Measurements from ENCODE around the gene THAP2. TPM values are rescaled to one million over a fixed set of nuclear protein-coding genes. Genes with fewer than 3 reads are reported as not detected.

The THAP2 gene
- polyA plus RNA-seq, 1 experiment, result 1.1 TPM

DNA sequence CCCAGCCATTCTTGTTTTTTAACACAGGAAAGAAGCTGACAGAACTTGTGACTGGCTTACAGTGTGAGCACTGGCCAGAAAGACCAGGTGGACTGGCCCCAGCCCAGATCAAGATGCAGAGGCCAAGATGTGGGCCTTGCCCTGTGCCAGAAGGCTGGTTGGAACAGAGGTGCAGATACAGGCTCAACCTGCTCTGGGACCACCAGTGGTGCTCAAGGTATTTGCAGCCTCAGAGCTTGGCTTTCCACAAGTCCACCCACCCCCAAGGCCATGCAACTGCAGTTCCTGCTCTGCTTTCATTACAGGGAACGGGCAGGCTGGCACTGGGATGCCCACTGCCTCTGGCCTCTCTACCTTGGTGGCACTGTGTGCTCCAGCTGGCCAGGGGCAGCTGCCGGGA, 23.8 kb upstream of the THAP2 start:
- Histone ChIP-seq H3K36me3 (ENCODE audit: control insufficient read depth, insufficient read depth, low read length) (peaks cover 16% of the 10 kb centered on the region), H3K4me3 (ENCODE audit: low read depth, low read length) (no peak overlapping the region), H3K27me3 (ENCODE audit: control insufficient read depth, insufficient read depth, low read length) (no peaks in the 10 kb centered on the region)
- DNase-seq (ENCODE audit: low read depth), result no peak
- ChIA-PET POLR2A (no interaction called here), CTCF (interaction anchor here (0.8 to 2.5 kb wide), 4 partner anchors 8 to 107 kb away, joined by 3 to 6 read pairs (median 4); no protein-coding TSS in a partner anchor)
- TF ChIP-seq, protein P1, sequence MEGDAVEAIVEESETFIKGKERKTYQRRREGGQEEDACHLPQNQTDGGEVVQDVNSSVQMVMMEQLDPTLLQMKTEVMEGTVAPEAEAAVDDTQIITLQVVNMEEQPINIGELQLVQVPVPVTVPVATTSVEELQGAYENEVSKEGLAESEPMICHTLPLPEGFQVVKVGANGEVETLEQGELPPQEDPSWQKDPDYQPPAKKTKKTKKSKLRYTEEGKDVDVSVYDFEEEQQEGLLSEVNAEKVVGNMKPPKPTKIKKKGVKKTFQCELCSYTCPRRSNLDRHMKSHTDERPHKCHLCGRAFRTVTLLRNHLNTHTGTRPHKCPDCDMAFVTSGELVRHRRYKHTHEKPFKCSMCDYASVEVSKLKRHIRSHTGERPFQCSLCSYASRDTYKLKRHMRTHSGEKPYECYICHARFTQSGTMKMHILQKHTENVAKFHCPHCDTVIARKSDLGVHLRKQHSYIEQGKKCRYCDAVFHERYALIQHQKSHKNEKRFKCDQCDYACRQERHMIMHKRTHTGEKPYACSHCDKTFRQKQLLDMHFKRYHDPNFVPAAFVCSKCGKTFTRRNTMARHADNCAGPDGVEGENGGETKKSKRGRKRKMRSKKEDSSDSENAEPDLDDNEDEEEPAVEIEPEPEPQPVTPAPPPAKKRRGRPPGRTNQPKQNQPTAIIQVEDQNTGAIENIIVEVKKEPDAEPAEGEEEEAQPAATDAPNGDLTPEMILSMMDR (IDR thresholded peaks at IDR 0.05; ENCODE audit: insufficient read depth, low read depth, low read length), result no peak

DNA sequence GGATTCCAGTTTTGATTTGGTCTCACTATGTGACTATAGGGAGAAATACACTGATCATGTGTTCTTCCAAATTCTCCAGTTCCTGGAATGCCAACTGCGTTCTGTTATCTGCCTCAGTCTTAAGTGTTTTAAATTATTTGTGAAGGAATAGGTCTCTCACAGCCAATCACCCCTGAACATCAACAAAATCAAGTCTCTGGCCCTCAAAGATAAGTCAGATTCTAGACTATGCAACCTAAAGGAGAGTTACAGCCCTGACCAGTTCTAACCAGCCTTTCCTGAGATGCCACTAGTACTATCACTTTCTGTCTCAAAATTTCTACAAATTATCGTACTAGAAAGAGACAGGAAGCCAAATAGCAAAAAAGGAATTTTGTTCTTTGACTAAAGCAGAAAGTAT, 22.7 kb upstream of the THAP2 start:
- Histone ChIP-seq H3K4me3 (ENCODE audit: low read depth, low read length) (no peak overlapping the region), H3K27me3 (ENCODE audit: control insufficient read depth, insufficient read depth, low read length) (no peaks in the 10 kb centered on the region), H3K36me3 (ENCODE audit: control insufficient read depth, insufficient read depth, low read length) (peaks cover 14% of the 10 kb centered on the region)
- CTCF ChIA-PET, result no interaction called here
- POLR2A ChIA-PET, result no interaction called here
- TF ChIP-seq, protein P1 (IDR thresholded peaks at IDR 0.05; ENCODE audit: insufficient read depth, low read depth, low read length), result no peak
- DNase-seq (ENCODE audit: low read depth), result no peak

DNA sequence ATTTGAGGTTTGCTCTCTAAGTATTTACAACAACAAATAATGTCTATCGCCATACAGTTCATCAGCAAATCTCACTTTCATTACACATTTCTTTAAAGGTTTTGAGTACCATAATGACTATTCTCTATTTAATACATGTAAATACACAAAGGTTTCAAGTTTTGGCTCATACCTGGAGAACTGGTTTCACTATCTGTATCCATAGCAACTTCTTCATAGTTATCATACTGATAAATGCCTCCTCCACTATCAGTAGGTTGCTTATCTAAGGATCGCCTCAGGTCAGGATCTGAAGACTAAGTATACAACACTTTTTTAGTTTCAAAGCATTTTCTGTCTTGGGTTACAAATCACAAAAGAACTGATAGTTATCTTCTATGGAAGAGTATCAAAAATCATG, 21.8 kb upstream of the THAP2 start:
- H3K4me3 ChIP-seq (ENCODE audit: low read depth, low read length), result no peak overlapping the region
- CTCF ChIA-PET, result interaction anchor here (1.1 to 1.2 kb wide), 2 partner anchors 8 to 15 kb away, joined by 4 read pairs; no protein-coding TSS in a partner anchor
- H3K36me3 ChIP-seq (ENCODE audit: control insufficient read depth, insufficient read depth, low read length), result peaks cover 13% of the 10 kb centered on the region
- TF ChIP-seq, protein P1 (IDR thresholded peaks at IDR 0.05; ENCODE audit: insufficient read depth, low read depth, low read length), result no peak
- H3K27me3 ChIP-seq (ENCODE audit: control insufficient read depth, insufficient read depth, low read length), result no peaks in the 10 kb centered on the region
- POLR2A ChIA-PET, result no interaction called here
- no peak for DNase-seq (ENCODE audit: low read depth)

DNA sequence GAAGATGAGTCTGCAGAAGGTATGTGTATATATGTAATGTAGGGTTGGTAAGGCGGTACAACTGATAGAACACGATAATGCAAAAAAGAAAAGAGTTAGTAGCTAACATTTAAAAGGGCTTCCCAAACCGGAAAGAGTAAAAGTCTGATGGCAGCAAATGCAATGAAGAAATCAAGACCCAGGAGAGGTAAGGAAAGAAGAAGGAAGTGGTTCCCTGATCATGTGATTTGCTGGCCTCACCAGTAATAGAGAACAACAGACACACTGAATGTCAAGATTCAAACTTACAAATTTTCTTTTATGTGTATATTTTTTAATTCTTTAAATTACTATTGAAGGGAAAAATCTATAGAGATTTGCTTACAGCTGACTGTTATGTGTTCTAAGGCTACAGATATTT, 18.8 kb upstream of the THAP2 start:
- TF ChIP-seq, protein P1 (IDR thresholded peaks at IDR 0.05; ENCODE audit: insufficient read depth, low read depth, low read length), result no peak

DNA sequence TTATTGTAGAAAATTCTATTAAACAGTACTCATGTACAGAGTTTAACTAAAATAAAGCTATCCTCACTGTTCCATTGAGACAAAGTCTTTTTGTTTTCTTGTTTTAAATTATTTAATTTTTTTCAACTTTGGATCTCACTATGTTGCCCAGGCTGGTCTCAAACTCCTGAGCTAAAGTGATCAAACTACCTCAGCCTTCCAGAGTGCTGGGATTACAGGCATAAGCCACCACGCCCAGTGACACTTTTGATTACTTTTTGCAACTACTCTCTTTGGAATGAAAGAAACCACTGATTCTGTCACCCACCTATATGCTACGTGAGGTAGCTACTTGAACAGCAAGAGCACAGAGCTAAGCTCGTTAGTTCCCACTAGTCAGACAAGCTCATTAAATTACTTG, 17.6 kb upstream of the THAP2 start:
- DNase-seq (ENCODE audit: low read depth), result no peak
- H3K27me3 ChIP-seq (ENCODE audit: control insufficient read depth, insufficient read depth, low read length), result no peaks in the 10 kb centered on the region
- ChIA-PET CTCF (interaction anchor here (3.1 kb wide), 1 partner anchor 10 kb away, joined by 24 read pairs; no protein-coding TSS in a partner anchor), POLR2A (no interaction called here)
- TF ChIP-seq, protein P1 (IDR thresholded peaks at IDR 0.05; ENCODE audit: insufficient read depth, low read depth, low read length), result no peak
- no peak overlapping the region for H3K4me3 ChIP-seq (ENCODE audit: low read depth, low read length)
- H3K36me3 ChIP-seq (ENCODE audit: control insufficient read depth, insufficient read depth, low read length), result peaks cover 4% of the 10 kb centered on the region

More for the DNA sequence above, 18.8 kb upstream of the THAP2 start:
- H3K4me3 ChIP-seq (ENCODE audit: low read depth, low read length), result no peak overlapping the region
- ChIA-PET CTCF (interaction anchor here (1.2 to 3.1 kb wide), 3 partner anchors 9 to 18 kb away, joined by 4 to 24 read pairs (median 4); no protein-coding TSS in a partner anchor), POLR2A (interaction anchor here (0.6 kb wide), 1 partner anchor 516 kb away, joined by 4 read pairs; no protein-coding TSS in a partner anchor)
- H3K36me3 ChIP-seq (ENCODE audit: control insufficient read depth, insufficient read depth, low read length), result peaks cover 9% of the 10 kb centered on the region
- H3K27me3 ChIP-seq (ENCODE audit: control insufficient read depth, insufficient read depth, low read length), result no peaks in the 10 kb centered on the region
- DNase-seq (ENCODE audit: low read depth), result no peak
